H1 (cell line): ENCODE data around the gene CHRD. TPM values are rescaled to one million over a fixed set of nuclear protein-coding genes. Genes with fewer than 3 reads are reported as not detected.

ENCODE experiments used
- BCL11A ChIP-seq, 2 experiments: IDR thresholded peaks; one replicate each; pipeline ENCODE4 v1.6.1; 2011; ENCODE audit warnings: low read depth in 2 of 2, low read length in 2 of 2, mild to moderate bottlenecking in 2 of 2
- CEBPB ChIP-seq: IDR thresholded peaks from 2 replicates; pipeline ENCODE4 v1.6.1; 2012; ENCODE audit warnings: low read depth, low read length
- E2F6 ChIP-seq: IDR thresholded peaks from 2 replicates; pipeline ENCODE4 v1.6.1; 2012; ENCODE audit warnings: inconsistent platforms
- SIRT6 ChIP-seq: IDR thresholded peaks from one replicate; pipeline ENCODE4 v1.7.1; 2012; ENCODE audit warnings: low read length, inconsistent platforms
- polyA plus RNA-seq, 7 experiments: library from polyadenylated mRNA; depleted of rRNA in 3 of 7; stranded (reverse) in 5 of 7; unstranded in 2 of 7; fragments of >200 nt in 5 of 7; fragments of 200-250 nt in 2 of 7; gene quantifications; 1 replicate in 5 of 7; 2 replicates in 1 of 7; 4 replicates in 1 of 7; pipeline versions ENCODE4 v1.2.1 to v1.2.3, GENCODE V29; 2011 to 2013; ENCODE audit warnings: missing spikeins in 2 of 7, mixed read lengths in 2 of 7
- total RNA-seq: library from RNA; stranded (reverse); fragmentation: NEBNext Ultra II Directional; extraction: Animal tissue kit (Norgen Biotek cat#: 25700); gene quantifications from 2 replicates; pipeline ENCODE4 v1.2.1, GENCODE V29; 2021

The CHRD gene
- total and polyA plus RNA-seq, 2 of the 8 experiments (the other 6 are each of a cell fraction or from before 2014, with no cell fraction given), result 0.62 to 0.86 TPM

- TF ChIP-seq E2F6 (no peak), CEBPB (no peak), BCL11A (IDR thresholded peaks at IDR 0.05; ENCODE audit: low read depth in 2 of 2, low read length in 2 of 2) (no peak), SIRT6 (no peak)
Measured at GRCh38 chr3:184377374-184377773, 2.5 kb upstream of the CHRD start (continued).
